ENCODE measurements around the gene PRRG1.
"Not testable (repeated sequence)": the region's sequence is repeated elsewhere in the genome, so short reads cannot be mapped to it uniquely, and the experiment has no call there.

The PRRG1 gene

GRCh38 chrX:37474478-37474877 lies 125.3 kb downstream of the PRRG1 start:
- no peak for DNase-seq

DNA sequence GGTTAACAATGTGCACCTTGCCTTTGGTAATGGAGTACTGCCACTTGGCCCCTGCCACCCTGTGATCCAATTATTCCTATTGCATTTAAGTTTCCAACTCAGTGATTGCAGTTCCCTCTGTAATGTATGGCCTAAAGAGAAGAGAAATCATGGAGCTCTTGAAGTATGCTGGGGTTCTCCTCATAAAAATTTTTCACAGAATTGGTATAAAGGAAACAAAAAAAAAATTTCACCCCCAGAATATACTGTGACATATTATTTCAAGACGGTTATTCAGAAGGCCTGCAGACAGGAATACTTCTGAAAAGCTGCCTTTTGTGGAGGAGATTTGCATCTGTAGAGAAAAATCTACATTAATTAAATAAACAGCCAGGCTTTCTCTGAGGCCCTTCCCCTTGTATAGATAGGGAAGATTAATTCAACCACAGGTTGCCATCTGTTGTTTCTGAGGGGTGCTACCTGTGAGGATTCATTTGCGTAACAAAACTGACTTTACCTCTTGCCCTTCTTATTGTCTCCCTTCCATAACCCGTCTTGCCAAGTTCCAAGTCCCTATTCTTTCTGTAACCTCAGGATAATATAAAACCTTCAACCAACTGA lies 127.5 kb downstream of the PRRG1 start:
- no peak for DNase-seq

GRCh38 chrX:37484335-37484734 lies 135.2 kb downstream of the PRRG1 start:
- DNase-seq: not testable (repeated sequence)

GRCh38 chrX:37485429-37485828 lies 136.3 kb downstream of the PRRG1 start:
- no peak for DNase-seq

DNA sequence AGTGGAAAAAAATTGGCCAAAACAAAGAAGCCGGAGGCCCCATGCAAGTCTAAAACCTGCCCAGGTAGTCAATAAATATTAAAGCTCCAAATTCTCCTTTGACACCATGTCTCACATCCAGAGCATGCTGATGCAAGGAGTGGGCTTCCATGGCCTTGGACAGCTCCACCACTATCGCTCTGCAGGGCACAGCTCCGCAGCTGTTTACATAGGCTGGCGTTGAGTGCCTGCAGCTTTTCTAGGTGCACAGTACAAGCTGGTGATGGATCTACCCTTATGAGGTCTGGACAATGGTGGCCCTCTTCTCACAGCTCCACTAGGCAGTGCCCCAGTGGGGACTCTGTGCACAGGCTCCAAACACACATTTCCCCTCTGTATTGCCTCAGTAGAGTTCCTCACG lies 138.1 kb downstream of the PRRG1 start:
- no peak for DNase-seq

- no peak for DNase-seq
Observed at GRCh38 chrX:37488323-37488722, 139.2 kb downstream of the PRRG1 start.

- no peak for DNase-seq
Observed at GRCh38 chrX:37491686-37492085, 142.5 kb downstream of the PRRG1 start.

- DNase-seq: not testable (repeated sequence)
Observed at GRCh38 chrX:37495760-37496159, 146.6 kb downstream of the PRRG1 start.

GRCh38 chrX:37497126-37497525 lies 148.0 kb downstream of the PRRG1 start:
- not testable (repeated sequence) for DNase-seq

DNA sequence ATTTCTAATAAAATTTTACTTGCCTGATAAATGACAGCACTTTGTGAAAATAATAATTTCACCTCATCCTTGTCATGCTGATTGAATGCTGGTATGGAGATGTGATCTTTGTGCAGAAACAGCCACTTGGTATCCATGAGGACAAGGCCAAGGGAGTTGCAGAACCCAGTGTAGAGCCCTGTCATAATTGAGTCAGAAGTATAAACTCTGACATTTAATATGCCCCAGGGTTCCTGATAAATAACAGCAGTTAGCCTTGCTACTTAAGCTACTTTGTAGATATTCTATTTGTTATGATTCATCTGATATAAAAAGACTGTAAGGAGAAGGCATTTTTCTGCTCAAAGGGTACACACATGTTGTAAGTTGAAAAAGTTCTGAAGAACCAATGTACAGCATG lies 149.2 kb downstream of the PRRG1 start:
- DNase-seq: not testable (repeated sequence)

DNA sequence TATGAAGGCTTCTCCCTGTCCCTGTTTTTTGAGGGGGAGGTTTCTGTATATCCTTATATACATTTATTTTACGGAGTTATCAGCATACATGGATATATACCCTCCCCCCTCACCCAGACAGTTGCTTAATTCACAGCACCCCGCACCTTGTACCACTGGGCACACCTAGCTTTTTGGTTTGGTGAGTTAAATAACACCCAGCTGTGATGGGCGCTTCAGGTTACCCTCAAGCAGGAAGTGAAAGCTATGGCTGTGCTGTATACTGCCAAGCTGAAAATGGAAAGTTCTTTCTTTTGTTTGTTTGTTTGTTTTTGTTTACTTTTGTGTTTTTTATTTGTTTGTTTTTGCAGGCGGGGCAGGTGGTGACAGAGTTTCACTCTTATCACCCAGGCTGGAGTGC lies 150.5 kb downstream of the PRRG1 start:
- DNase-seq: not testable (repeated sequence)

DNA sequence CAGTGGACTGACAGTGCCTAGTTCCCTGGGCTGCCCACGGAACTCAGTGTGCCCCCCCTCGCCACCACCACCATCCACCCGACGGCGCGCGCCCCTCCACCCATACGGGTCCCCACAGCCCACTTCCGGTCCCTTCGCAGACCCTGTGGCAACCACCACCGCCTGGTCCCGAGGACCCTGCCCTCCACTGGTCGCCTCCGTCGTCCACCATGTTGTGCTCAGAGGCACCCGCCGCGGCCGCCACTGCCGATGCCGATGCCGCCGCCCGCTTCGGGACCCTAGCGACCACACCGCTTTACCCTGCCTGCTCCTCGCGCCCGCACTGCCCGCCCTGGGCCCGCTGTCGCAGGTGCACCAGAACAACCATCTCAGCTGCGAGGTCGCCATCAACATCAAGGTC lies 155.8 kb downstream of the PRRG1 start:
- DNase-seq: no peak
